Stimulated activated CD4-positive, alpha-beta T cell treated with anti-CD3 and anti-CD28 coated beads, TNF-alpha, amount 100 ng/mL, for 24 hours (primary cell): ENCODE measurements around the gene C1orf159.
"Not testable (repeated sequence)": the region's sequence is repeated elsewhere in the genome, so short reads cannot be mapped to it uniquely, and the experiment has no call there.

ENCODE experiments used
- DNase-seq, 3 experiments: peaks; one replicate each; pipeline ENCODE4 v3.0.0-alpha.2; 2020; ENCODE audit warnings: low read depth in 3 of 3

The C1orf159 gene

GRCh38 chr1:1118011-1118875, 2.4 kb upstream of the C1orf159 start:
- no peak for DNase-seq

DNA sequence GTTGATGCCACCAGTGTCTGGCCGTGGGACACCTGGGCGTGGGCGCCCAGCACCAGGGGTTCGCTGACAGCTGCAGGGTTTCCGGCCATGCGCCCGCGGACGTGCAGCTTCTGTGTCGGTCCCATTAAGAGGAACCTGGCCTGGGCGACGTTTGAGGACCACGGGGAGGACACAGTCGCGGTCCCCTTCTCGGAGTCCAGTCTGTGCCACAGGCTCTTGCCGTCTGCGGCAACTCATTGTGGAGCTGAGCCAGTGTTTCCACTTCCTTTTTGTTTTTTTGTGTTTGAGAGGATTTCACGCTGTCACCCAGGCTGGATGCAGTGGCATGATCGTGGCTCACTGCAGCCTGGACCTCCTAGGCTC, 1.6 kb upstream of the C1orf159 start:
- no peak for DNase-seq

DNA sequence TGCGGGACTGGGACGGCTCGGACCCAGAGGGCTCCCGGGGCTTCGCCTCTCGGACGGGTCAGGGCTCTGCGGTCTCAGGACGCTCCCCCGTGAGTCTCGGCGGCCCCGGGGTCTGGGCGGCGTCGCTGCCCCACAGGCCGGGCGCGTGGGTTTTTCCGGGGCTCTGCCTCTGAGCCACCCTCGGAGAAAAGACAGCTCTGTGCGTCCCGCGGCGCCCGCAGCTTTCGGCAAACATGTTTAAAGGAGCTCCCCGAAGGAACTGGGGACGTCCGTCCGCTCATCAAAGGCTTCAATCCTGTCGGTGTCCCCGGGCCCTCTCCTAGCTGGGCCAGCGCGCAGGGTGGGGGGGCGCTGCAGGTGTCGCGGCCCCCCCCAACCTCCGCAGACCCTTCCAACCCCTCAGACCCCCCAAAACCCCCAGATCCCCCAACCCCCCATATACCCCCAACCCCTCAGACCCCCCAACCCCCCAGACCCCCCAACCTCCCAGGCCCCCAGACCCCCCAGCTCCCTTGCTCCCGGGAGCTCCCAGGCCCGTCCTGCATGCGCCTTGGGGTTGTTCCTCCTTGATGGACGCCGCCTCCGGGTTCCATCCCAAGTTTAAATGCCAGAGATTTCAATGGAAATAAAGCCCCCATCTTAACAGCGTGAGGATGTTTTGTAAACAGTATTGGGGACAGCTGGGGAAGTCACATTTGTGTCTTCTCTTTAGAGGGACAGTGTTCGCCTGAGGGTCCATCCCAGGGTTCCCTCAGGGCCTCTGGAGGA, 996 bp upstream of the C1orf159 start:
- no peak for DNase-seq

GRCh38 chr1:1115136-1115785, 628 bp downstream of the C1orf159 start:
- no peak for DNase-seq

DNA sequence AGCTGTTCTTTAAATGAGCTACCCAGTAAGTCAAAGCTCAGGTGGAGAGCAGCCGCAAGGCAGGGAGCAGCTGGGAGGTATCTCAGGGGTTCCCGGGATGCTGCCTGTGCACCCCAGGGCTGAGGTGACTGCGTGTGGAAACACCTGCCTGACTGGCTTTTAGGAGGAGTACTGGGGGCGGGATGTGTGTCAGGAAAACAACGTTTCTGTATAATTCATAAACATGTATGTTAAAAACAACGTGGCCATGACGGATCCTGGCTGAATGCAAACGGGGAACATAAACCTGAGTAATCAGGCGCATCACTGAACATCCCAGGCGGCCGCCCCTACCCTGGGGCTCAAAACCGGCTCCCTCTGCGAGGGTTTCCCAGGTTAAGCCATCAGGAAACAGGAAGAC, 1.5 kb downstream of the C1orf159 start:
- DNase-seq: no peak

- DNase-seq: no peak
Observed at GRCh38 chr1:1112237-1112985, 3.5 kb downstream of the C1orf159 start.

- DNase-seq: no peak
Observed at GRCh38 chr1:1111516-1112236, 4.2 kb downstream of the C1orf159 start.

- DNase-seq: no peak
Observed at GRCh38 chr1:1110561-1110971, 5.3 kb downstream of the C1orf159 start.

GRCh38 chr1:1109743-1110142, 6.1 kb downstream of the C1orf159 start:
- no peak for DNase-seq

- no peak for DNase-seq
Observed at GRCh38 chr1:1106510-1107221, 9.2 kb downstream of the C1orf159 start.

DNA sequence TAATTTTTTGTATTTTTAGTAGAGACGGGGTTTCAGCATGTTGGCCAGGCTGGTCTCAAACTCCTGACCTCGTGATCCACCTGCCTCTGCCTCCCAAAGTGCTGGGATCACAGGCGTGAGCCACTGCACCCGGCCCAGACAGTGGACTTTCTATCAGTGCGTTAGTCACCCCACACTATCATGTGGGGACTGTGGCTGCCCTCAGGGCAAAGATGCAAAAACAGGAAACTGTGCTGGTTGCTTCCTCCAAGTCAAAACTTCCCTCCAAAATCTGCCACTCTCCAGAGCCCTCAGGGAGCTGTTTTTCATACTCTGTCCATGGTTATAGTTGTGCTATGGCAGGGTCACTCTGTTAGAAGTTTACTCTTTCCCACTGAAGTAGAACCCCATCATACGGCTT, 11.7 kb downstream of the C1orf159 start:
- DNase-seq: not testable (repeated sequence)

DNA sequence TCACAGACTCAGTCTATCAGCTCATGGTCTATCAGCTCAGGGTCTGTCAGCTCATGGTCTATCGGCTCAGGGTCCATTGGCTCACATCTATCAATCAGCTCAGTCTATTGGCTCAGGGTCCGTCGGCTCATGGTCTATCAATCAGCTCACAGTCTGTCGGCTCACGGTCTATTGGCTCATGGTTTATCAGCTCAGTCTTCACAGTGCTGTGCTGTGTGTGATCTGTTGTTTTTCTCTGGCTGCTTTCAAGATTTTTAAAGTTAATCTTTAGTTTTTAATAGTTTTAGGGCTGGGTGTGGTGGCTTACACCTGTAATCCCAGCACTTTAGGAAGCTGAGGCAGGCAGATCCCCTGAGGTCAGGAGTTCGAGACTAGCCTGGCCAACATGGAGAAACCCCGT, 14.4 kb downstream of the C1orf159 start:
- no peak for DNase-seq

GRCh38 chr1:1100296-1100695, 15.6 kb downstream of the C1orf159 start:
- no peak for DNase-seq

DNA sequence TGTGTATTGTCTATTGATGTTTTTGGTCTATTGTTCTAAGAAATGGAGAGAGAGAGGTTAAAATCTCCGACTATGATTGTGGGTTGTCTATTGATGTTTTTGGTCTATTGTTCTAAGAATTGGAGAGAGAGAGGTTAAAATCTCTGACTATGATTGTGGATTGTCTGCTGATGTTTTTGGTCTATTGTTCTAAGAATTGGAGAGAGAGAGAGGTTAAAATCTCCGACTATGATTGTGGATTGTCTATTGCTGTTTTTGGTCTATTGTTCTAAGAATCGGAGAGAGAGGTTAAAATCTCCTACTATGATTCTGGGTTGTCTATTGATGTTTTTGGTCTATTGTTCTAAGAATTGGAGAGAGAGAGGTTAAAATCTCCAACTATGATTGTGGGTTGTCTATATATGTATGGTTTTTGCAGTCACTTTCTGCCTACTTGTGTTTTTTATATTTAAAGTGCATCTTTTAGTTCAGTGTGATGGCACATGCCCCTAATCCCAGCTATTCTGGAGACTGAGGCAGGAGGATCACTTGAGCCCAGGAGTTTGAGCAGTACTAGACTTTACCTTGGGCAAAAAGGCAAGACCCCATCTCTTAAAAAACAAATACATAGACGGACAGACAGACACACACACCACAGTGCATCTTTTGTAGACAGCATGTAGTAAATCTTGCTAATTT, 16.2 kb downstream of the C1orf159 start:
- DNase-seq: no peak

DNA sequence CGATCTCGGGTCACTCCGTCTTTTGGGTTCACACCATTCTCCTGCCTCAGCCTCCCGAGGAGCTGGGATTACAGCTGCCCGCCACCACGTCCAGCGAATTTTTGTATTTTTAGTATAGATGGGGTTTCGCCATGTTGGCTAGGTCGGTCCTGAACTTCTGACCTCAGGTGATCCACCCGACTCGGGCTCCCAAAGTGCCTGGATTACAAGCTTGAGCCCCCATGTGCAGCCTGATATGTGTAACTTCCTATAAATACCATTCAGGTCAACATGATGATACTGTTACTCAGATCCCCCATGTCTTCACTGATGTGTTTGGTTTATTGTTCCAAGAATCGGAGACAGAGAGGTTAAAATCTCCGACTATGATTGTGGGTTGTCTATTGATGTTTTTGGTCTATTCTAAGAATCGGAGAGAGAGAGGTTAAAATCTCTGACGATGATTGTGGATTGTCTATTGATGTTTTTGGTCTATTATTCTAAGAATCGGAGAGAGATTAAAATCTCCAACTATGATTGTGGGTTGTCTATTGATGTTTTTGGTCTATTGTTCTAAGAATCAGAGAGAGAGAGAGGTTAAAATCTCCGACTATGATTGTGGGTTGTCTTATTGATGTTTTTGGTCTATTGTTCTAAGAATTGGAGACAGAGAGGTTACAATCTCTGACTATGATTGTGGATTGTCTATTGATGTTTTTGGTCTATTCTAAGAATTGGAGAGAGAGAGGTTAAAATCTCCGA, 17.0 kb downstream of the C1orf159 start:
- DNase-seq: no peak

- DNase-seq: not testable (repeated sequence)
Observed at GRCh38 chr1:1096136-1096535, 19.8 kb downstream of the C1orf159 start.

DNA sequence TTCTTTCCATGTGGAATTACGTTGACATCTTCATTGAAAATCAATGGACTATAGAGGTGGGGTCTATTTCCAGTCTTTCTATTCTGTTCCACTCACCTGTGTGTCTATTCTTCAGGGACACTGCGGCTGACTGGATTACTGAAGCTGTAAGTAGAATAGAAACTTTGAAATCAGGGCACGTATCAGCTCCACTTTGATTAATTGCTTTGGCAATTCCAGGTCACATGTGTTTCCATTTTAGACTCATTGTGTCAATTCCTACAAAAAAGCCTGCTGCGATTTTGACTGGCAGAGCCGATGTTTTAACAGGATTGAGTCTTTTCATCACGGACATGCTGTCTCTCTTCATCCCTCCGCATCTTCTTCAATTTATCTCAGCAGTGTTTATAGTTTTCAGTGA, 20.9 kb downstream of the C1orf159 start:
- no peak for DNase-seq

GRCh38 chr1:1093610-1093943, 22.3 kb downstream of the C1orf159 start:
- DNase-seq: no peak

- no peak for DNase-seq
Observed at GRCh38 chr1:1092894-1093609, 22.8 kb downstream of the C1orf159 start.
